NCI-H345 (cell line): ENCODE data around the gene ADAMTS3.

ENCODE experiments used
- DNase-seq: peaks from one replicate; lab custom pipeline; 2025; lab: John Stamatoyannopoulos, UW

The ADAMTS3 gene

GRCh38 chr4:72568959-72569718 is at the start of gene ADAMTS3:
ADAMTS3 (minus strand) TSS chr4:72569221; CDS start chr4:72568762, 459 bp downstream.
- peak; percentile 47 for DNase-seq

GRCh38 chr4:72613959-72614358 is 44.9 kb upstream of the ADAMTS3 start:
- no peak for DNase-seq

DNA sequence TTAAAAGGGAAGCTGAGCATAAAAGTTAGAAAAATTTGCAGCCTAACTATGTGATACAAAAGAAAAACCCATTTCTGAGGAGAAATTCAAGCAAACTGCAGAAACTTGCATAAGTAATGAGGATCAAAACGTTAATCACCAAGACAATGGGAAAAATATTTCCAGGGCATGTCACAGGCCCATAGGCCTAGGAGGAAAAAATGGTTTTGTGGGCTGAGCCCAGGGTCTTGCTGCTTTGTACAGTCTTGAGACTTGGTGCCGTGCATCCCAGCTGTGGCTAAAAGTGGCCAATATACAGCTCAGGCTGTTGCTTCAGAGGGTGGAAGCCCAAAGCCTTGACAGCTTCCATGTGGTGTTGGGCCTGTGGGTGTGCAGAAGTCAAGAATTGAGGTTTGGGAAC is 37.7 kb upstream of the ADAMTS3 start:
- DNase-seq: no peak

- DNase-seq: no peak
Measured at GRCh38 chr4:72604324-72604723, 35.3 kb upstream of the ADAMTS3 start.

DNA sequence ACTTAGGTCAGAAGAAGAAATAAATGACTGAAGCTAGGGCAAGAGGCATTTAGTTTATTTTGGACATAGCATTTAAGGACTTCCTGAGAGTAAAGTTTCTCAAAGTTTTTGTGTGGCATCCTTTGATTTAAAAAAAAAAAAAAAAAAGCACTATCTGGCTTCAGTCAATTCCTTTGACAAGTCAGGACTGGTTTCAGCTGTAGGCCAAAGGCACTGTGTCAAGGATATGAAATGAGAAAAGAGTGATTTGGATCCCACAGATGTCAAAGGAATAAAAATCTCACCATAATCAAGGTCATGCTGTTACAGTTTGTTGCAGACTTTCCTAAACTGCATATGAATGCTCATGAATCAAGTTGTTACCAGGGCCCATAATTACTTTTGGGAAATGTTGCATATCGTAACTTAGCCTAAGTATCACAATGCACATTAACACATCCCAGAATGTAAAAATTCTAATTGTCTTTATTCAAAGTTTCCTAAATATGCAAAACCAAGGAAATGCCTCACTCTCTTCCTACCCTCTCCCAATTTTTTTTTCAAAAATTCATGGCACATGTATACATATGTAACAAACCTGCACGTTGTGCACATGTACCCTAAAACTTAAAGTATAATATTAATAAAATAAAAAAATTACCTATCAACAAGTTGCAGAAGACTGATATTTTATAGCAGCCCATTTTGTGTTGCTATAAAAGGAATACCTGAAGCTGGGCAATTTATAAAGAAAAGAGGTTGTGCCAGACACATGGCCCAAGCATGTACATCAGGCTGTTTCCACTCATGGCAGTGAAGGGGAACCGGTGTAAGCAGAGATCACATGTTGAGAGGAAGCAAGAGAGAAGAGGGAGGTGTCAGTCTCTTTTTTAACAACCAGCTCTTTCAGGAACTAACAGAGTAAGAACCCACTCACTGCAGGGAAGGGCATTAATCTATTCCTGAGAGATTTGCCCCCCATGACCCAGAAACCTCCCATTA is 33.7 kb upstream of the ADAMTS3 start:
- no peak for DNase-seq

DNA sequence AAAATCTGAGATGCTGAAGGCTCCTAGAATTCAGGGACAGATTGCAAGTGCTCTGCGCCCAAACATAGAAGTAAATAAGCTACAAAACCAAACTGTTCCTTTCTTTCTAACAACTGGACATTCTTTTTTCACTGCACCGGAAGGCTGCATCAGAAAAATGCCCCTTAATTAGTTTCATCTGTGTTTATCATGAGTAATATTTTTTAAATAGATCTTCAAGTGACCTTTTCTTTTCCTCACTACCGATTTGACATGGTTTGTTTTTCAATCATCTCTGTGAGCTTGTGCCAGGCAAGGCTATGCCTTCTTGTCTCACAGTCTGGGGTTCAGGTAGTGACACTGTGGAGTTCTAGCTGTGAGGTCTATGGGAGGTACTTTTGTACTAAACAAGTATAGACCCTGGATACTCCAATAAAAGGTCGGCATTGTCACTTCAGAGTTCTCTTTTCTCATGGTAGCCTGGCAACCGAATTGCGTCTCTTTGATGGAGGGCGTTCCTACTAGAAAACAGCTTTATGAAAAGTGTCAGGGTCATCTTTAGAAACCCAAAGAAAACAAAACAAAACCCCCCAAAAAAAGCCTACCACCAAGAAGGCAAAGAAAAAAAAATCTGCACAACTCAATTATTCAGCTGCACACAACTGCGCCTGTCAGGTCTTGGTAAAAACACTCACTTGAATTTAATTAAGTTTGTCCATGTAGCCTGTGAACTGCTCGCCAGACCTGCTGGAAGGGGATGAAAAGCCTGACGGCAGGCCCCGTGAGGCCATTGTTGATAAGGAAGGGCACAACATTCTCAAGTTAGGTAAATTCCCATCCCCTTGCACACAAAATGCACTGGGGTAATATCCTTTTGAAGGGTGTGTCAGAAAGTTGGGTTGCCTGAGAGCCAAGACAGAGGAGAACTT is 22.8 kb upstream of the ADAMTS3 start:
- no peak for DNase-seq

DNA sequence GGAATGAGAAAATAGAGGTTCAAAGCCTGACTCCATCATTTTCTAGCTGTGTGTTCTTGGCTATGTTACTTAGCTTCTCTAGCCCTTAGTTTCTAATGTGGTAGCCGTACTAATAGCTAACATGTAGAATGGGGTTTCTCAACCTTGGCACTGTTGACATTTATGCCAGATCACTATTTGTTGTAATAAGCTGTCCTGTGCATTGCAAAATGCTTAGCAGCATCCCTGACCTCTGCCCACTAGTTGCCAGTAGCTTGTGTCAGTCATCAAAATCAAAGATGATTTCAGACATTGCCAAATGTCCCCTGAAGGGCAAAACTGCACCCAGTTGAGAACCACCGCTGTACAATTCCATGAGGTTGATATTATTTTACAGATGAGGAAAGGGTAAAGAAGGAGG is 18.3 kb upstream of the ADAMTS3 start:
- no peak for DNase-seq

- DNase-seq: no peak
Measured at GRCh38 chr4:72582853-72583252, 13.8 kb upstream of the ADAMTS3 start.

DNA sequence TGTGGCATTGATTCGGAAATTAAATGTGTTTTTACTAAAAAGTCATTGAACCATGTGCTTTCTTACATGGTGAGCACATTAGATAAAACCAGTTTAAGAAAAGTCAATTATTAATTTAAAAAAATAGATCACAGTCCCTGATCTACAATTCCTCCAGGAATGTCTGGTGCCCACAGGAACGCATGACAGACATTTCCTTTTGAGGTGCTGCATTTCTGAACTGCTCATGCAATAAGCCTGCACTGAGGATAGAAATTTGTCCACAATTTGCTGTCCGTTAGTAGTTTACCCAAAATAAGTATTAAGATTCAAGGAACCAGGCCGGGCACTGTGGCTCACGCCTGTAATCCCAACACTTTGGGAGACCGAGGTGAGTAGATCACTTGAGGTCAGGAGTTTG is 8.2 kb upstream of the ADAMTS3 start:
- DNase-seq: no peak

DNA sequence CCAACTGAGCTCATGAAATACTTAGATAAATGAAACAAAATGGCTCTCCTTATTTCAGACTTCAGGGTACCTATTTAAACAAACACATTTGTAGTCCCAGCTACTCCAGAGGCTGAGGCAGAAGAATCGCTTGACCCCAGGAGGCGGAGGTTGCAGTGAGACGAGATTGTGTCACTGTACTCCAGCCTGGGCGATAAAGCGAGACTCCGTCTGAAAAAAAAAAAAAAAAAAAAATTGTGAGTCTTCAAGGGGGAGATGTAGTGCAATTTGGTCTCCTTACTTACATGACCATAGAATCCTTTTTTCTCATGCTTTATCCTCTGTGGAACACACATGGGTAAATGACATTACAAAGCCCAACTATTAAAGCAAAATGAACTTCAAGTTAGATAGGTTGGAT is 2.3 kb upstream of the ADAMTS3 start:
- no peak for DNase-seq

- DNase-seq: no peak
Measured at GRCh38 chr4:72569719-72570235, 756 bp upstream of the ADAMTS3 start.

GRCh38 chr4:72567821-72568675 is 973 bp downstream of the ADAMTS3 start:
- DNase-seq: peak; percentile 9

GRCh38 chr4:72567036-72567435 is 2.0 kb downstream of the ADAMTS3 start:
- DNase-seq: no peak

GRCh38 chr4:72566464-72566972 is 2.5 kb downstream of the ADAMTS3 start:
- DNase-seq: no peak

DNA sequence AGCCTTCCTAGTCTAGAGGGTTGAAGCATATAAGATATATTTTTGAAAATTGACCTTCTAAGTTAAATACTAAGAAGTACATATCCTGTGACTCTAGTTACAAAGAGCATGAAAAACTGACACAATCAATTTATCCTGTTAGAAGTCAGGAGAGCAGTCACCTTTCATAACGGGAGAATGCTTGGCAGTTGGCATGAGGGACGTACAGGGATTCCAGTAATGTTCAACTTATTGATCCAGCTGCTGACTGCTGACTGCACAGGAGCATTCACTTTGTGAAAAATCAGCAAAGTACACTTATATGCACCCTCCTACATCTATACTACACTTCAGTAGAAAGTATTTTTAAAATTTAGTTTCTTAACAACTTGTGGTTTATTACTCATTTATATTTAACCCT is 4.2 kb downstream of the ADAMTS3 start:
- no peak for DNase-seq

GRCh38 chr4:72564184-72564583 is 4.8 kb downstream of the ADAMTS3 start:
- no peak for DNase-seq

- no peak for DNase-seq
Measured at GRCh38 chr4:72558655-72559054, 10.4 kb downstream of the ADAMTS3 start.

DNA sequence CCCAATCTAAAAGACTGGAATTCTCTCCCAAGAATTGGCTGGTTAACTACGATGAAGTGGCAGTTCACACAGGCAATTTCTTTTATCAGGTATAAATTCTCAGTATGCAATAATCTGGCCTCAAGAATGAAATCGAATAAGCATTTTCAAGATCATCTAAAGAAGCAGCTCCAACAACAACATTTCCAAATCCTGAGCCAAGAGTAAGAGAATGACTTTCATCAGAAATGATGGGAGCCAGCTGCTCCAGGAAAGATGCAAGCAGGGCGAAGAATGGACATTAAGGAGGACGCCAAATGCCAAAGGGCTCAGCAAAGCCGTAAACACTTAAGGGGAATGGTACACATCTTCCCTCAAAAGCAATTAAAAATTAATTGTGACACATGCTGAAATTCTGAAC is 12.0 kb downstream of the ADAMTS3 start:
- DNase-seq: no peak

- no peak for DNase-seq
Measured at GRCh38 chr4:72555377-72555831, 13.6 kb downstream of the ADAMTS3 start.

DNA sequence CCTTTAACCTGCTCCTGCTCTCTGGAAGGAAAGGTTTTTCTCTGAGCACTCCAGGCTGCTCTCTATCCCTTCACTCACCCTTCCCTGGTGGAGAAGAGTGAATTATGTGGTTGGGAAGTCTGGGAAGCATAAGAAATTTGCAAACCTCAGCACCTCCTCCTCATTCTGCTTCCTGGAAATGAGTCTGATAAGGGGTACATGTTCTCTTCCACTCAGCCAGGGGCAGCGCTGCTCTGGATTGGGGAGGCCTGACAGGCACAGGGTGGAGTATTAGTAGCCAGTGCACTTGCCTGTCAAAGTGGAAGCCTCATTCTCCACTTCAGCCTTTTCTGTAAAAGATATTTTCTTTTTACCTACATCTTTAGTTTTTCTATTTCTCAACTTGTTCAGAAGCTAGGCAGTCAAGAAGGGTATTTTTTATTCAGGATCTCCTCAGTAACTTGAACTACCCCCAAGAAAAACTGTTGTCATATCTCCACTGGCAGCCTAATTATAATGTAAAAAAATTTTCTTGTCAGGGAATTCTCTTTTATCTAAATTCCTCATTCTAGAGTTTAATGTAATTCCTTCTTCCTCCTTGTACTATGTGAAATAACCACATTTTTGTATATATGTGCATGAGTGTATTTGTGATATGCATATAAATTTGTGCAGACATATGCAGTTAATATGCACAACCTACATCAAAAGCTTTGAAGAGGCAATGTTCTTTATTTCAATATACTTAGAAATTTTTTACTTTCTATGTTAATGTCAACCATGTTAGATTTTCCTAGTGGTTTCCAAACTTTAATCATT is 15.3 kb downstream of the ADAMTS3 start:
- DNase-seq: no peak
